Ascending aorta (tissue), 2 donors: ENCODE data around the gene ZFTA. TPM values are rescaled to one million over a fixed set of nuclear protein-coding genes. Genes with fewer than 3 reads are reported as not detected.

Source experiments
- DNase-seq, 2 donors: peaks; one replicate each; pipeline ENCODE4 v3.0.0-alpha.2; 2019; ENCODE audit warnings: low spot score in 2 of 2
- H3K27ac ChIP-seq, 2 donors: fragments of 200-600 bp; sonication (generic); one replicate each; pipeline ENCODE4 v1.5.1; 2016 to 2017; ENCODE audit warnings: mild to moderate bottlenecking in 1 of 2
- H3K27me3 ChIP-seq: fragments of 200-600 bp; sonication (generic); one replicate; pipeline ENCODE4 v1.5.1; 2017
- H3K36me3 ChIP-seq, 2 donors: fragments of 200-600 bp; sonication (generic); one replicate each; pipeline ENCODE4 v1.5.1; 2016
- H3K4me1 ChIP-seq, 2 donors: fragments of 200-600 bp; sonication (generic); one replicate each; pipeline ENCODE4 v1.5.1; 2016 to 2017; ENCODE audit warnings: mild to moderate bottlenecking in 1 of 2
- H3K4me3 ChIP-seq, 2 donors: fragments of 200-600 bp; sonication (generic); one replicate each; pipeline ENCODE4 v1.5.1; 2016 to 2017; ENCODE audit warnings: mild to moderate bottlenecking in 1 of 2
- H3K9me3 ChIP-seq, 2 donors: fragments of 200-600 bp; sonication (generic); one replicate each; pipeline ENCODE4 v1.5.1; 2016
- intact Hi-C: fragments of 100-400 bp; cut with DNase I; formaldehyde crosslinking; loops from one replicate; pipeline ENCODE4 v1.15.1; 2023
- total RNA-seq: library from RNA; depleted of rRNA; stranded (reverse); fragments of >200 nt; gene quantifications from one replicate; pipeline ENCODE4 v1.1.0, GENCODE V29; 2016
- TF ChIP-seq, protein P1 (sequence below), 3 experiments: fragments of 200-600 bp in 2 of 3; fragments of 450-650 bp in 1 of 3; sonication (generic) in 2 of 3; IDR thresholded peaks; one replicate each; pipeline ENCODE4 v1.5.1; 2016 to 2019; ENCODE audit warnings: antibody characterized with exemption in 3 of 3, mild to moderate bottlenecking in 1 of 3, moderate library complexity in 1 of 3

The ZFTA gene
- total RNA-seq, 1 donor from 2014 or later: 34.7 TPM

DNA sequence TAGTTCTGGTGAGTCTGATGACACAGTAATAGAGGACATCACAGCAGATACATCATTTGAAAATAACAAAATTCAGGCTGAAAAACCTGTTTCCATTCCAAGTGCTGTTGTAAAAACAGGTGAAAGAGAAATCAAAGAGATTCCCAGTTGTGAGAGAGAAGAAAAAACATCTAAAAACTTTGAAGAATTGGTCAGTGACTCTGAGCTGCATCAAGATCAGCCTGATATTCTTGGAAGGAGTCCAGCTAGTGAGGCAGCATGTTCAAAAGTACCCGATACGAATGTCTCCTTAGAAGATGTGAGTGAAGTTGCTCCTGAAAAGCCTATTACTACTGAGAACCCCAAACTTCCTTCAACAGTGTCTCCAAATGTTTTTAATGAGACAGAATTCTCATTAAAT is 48.6 kb downstream of the ZFTA start:
- Histone ChIP-seq H3K4me3 (no peak overlapping the region), H3K36me3 (no peaks in the 10 kb centered on the region), H3K27ac (no peak overlapping the region), H3K9me3 (no peaks in the 10 kb centered on the region), H3K27me3 (no peaks in the 10 kb centered on the region), H3K4me1 (no peaks in the 10 kb centered on the region)
- no peak for DNase-seq
- intact Hi-C loops: no loop called here
- TF ChIP-seq, protein P1, sequence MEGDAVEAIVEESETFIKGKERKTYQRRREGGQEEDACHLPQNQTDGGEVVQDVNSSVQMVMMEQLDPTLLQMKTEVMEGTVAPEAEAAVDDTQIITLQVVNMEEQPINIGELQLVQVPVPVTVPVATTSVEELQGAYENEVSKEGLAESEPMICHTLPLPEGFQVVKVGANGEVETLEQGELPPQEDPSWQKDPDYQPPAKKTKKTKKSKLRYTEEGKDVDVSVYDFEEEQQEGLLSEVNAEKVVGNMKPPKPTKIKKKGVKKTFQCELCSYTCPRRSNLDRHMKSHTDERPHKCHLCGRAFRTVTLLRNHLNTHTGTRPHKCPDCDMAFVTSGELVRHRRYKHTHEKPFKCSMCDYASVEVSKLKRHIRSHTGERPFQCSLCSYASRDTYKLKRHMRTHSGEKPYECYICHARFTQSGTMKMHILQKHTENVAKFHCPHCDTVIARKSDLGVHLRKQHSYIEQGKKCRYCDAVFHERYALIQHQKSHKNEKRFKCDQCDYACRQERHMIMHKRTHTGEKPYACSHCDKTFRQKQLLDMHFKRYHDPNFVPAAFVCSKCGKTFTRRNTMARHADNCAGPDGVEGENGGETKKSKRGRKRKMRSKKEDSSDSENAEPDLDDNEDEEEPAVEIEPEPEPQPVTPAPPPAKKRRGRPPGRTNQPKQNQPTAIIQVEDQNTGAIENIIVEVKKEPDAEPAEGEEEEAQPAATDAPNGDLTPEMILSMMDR (IDR thresholded peaks at IDR 0.05): no peak

DNA sequence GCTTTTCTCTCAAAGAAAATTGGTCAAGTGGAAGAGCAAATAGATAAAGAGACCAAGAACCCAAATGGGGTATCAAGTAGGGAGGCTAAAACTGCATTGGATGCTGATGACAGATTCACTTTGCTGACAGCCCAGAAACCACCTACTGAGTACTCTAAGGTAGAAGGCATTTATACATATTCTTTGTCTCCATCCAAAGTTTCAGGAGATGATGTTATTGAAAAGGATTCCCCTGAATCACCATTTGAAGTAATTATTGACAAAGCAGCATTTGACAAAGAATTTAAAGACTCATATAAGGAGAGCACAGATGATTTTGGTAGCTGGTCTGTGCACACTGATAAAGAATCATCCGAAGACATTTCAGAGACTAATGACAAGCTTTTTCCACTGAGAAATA is 49.6 kb downstream of the ZFTA start:
- Histone ChIP-seq H3K27ac (no peak overlapping the region), H3K36me3 (no peaks in the 10 kb centered on the region), H3K9me3 (no peaks in the 10 kb centered on the region), H3K27me3 (no peaks in the 10 kb centered on the region), H3K4me1 (no peaks in the 10 kb centered on the region), H3K4me3 (no peak overlapping the region)
- DNase-seq: no peak
- intact Hi-C loops: no loop called here
- TF ChIP-seq, protein P1 (IDR thresholded peaks at IDR 0.05): no peak

Other genes starting within 250 kb of the ZFTA start
- 1.1 TPM for gene PLAAT4, start 232.0 kb downstream of the ZFTA start, total RNA-seq
- gene PLAAT2, start 205.4 kb downstream of the ZFTA start, total RNA-seq: not detected
- 21.1 TPM for gene PLAAT3, start 154.3 kb downstream of the ZFTA start, total RNA-seq
- gene ATL3, start 97.4 kb downstream of the ZFTA start, total RNA-seq: 77.3 TPM
- 49.5 TPM for gene RTN3, start 87.3 kb downstream of the ZFTA start, total RNA-seq
- 5.0 TPM for gene SPINDOC, start 44.7 kb upstream of the ZFTA start, total RNA-seq
- gene MARK2, start 70.3 kb upstream of the ZFTA start, total RNA-seq: 45.7 TPM
- gene RCOR2, start 148.4 kb upstream of the ZFTA start, total RNA-seq: not detected
- gene NAA40, start 170.2 kb upstream of the ZFTA start, total RNA-seq: 3.1 TPM
- gene COX8A, start 205.8 kb upstream of the ZFTA start, total RNA-seq: 520 TPM
- gene OTUB1, start 217.7 kb upstream of the ZFTA start, total RNA-seq: 89.4 TPM